ENCODE measurements around the gene KCTD1.

Gene KCTD1

GRCh38 chr18:26480897-26481795, 67.2 kb downstream of the KCTD1 start:
- Histone ChIP-seq H3K27me3 (ENCODE audit: insufficient read depth, low read length, poor library complexity, severe bottlenecking) (no peaks in the 10 kb centered on the region), H3K36me3 (ENCODE audit: insufficient read depth, low read length) (no peaks in the 10 kb centered on the region), H2AFZ (ENCODE audit: low read length) (no peak overlapping the region), H3K9ac (ENCODE audit: low read depth, low read length, poor library complexity, severe bottlenecking) (no peak overlapping the region), H3K4me1 (ENCODE audit: insufficient read depth, low read length, poor library complexity, severe bottlenecking) (peaks cover 3% of the 10 kb centered on the region), H3K9me2 (replicated peaks; ENCODE audit: low read depth, low read length) (no peaks in the 10 kb centered on the region), H3K79me2 (ENCODE audit: insufficient read depth, low read length) (no peaks in the 10 kb centered on the region), H3K9me3 (ENCODE audit: insufficient read depth, low read depth, low read length) (no peaks in the 10 kb centered on the region), H3K4me3 (ENCODE audit: low read length, poor library complexity, severe bottlenecking) (no peak overlapping the region), H3K4me2 (ENCODE audit: low read depth, low read length, poor library complexity, severe bottlenecking) (no peak overlapping the region), H4K20me1 (ENCODE audit: insufficient read depth, low read length, poor library complexity, severe bottlenecking) (no peaks in the 10 kb centered on the region), H3F3A (ENCODE audit: low read depth) (no peaks in the 10 kb centered on the region)
- TF ChIP-seq EZH2phosphoT487 (IDR thresholded peaks at IDR 0.05; ENCODE audit: borderline replicate concordance) (no peak), CTCF (conservative IDR thresholded peaks at IDR 0.05; ENCODE audit: low read length) (no peak)

DNA sequence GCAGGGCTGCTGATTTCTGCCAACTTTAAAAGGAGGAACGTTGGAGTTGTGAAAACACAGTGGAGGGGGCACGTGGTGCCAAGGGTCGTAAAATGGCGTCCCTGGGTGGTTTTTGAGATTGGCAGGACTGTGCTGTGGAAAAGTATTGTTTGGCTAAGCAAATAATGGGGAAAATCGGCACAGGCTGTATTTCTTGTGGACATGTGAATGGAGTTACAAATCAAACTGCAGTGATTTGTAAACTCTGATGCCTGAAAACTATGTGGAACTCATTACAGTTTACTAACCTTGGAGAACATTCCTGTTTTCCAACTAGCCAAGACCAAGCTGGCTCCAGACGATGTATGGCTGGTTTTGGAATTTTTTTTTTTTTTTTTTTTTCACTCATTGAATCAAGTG, 68.7 kb downstream of the KCTD1 start:
- H3K4me3 ChIP-seq (ENCODE audit: low read length, poor library complexity, severe bottlenecking), result no peak overlapping the region
- H2AFZ ChIP-seq (ENCODE audit: low read length), result no peak overlapping the region
- H3K9ac ChIP-seq (ENCODE audit: low read depth, low read length, poor library complexity, severe bottlenecking), result no peak overlapping the region
- no peaks in the 10 kb centered on the region for H4K20me1 ChIP-seq (ENCODE audit: insufficient read depth, low read length, poor library complexity, severe bottlenecking)
- no peaks in the 10 kb centered on the region for H3K79me2 ChIP-seq (ENCODE audit: insufficient read depth, low read length)
- H3K36me3 ChIP-seq (ENCODE audit: insufficient read depth, low read length), result peaks cover 6% of the 10 kb centered on the region; the same call in 1 of the 2 replicates
- H3F3A ChIP-seq (ENCODE audit: low read depth), result no peaks in the 10 kb centered on the region
- H3K9me2 ChIP-seq (replicated peaks; ENCODE audit: low read depth, low read length), result no peaks in the 10 kb centered on the region
- peaks cover 3% of the 10 kb centered on the region for H3K4me1 ChIP-seq (ENCODE audit: insufficient read depth, low read length, poor library complexity, severe bottlenecking)
- TF ChIP-seq CTCF (conservative IDR thresholded peaks at IDR 0.05; ENCODE audit: low read length) (no peak), EZH2phosphoT487 (IDR thresholded peaks at IDR 0.05; ENCODE audit: borderline replicate concordance) (no peak)
- H3K9me3 ChIP-seq (ENCODE audit: insufficient read depth, low read depth, low read length), result no peaks in the 10 kb centered on the region
- H3K27me3 ChIP-seq (ENCODE audit: insufficient read depth, low read length, poor library complexity, severe bottlenecking), result no peaks in the 10 kb centered on the region
- H3K4me2 ChIP-seq (ENCODE audit: low read depth, low read length, poor library complexity, severe bottlenecking), result no peak overlapping the region

- H3K27me3 ChIP-seq (ENCODE audit: insufficient read depth, low read length, poor library complexity, severe bottlenecking), result no peaks in the 10 kb centered on the region
- no peaks in the 10 kb centered on the region for H3K9me2 ChIP-seq (replicated peaks; ENCODE audit: low read depth, low read length)
- no peak overlapping the region for H3K4me2 ChIP-seq (ENCODE audit: low read depth, low read length, poor library complexity, severe bottlenecking)
- H4K20me1 ChIP-seq (ENCODE audit: insufficient read depth, low read length, poor library complexity, severe bottlenecking), result no peaks in the 10 kb centered on the region
- H3K36me3 ChIP-seq (ENCODE audit: insufficient read depth, low read length), result peaks cover 7% of the 10 kb centered on the region; the same call in 1 of the 2 replicates
- no peak overlapping the region for H2AFZ ChIP-seq (ENCODE audit: low read length)
- H3K79me2 ChIP-seq (ENCODE audit: insufficient read depth, low read length), result no peaks in the 10 kb centered on the region
- TF ChIP-seq EZH2phosphoT487 (IDR thresholded peaks at IDR 0.05; ENCODE audit: borderline replicate concordance) (no peak), CTCF (conservative IDR thresholded peaks at IDR 0.05; ENCODE audit: low read length) (no peak)
- H3K9me3 ChIP-seq (ENCODE audit: insufficient read depth, low read depth, low read length), result no peaks in the 10 kb centered on the region
- H3F3A ChIP-seq (ENCODE audit: low read depth), result no peaks in the 10 kb centered on the region
- H3K4me1 ChIP-seq (ENCODE audit: insufficient read depth, low read length, poor library complexity, severe bottlenecking), result peaks cover 3% of the 10 kb centered on the region
- H3K9ac ChIP-seq (ENCODE audit: low read depth, low read length, poor library complexity, severe bottlenecking), result no peak overlapping the region
- H3K4me3 ChIP-seq (ENCODE audit: low read length, poor library complexity, severe bottlenecking), result no peak overlapping the region
Measured at GRCh38 chr18:26479065-26479680, 69.2 kb downstream of the KCTD1 start.
